COLO829 (cell line): ENCODE results near the gene LYZL6.

Experiments
- DNase-seq: peaks from one replicate; pipeline ENCODE4 v3.0.0; 2012; ENCODE audit warnings: low spot score

LYZL6 gene

GRCh38 chr17:35943537-35943936 is at the start of gene LYZL6:
TSS of gene LYZL6 (minus strand) at chr17:35943713. CDS start at chr17:35939356, 4,357 bp downstream.
- DNase-seq: no peak

GRCh38 chr17:35991075-35991474 is 47.6 kb upstream of the LYZL6 start:
- DNase-seq: no peak

DNA sequence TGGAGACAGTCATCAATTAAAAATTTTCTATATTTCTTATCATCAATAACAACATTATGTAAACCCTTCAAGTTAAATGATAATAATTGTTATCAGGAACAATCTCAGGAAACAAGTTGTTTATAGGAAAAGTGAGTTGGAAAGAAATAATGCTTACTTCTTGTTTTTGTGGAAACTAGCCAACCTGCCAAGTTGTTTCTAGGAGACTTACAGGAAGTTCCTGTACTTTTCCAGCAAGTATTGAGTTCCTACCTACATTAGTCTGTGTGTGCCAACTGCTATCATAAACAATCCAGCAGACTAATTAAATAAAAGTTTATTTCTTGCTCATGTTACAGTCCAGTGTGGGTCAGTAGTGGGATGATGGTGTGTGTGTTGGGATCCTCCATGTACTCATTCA is 44.7 kb upstream of the LYZL6 start:
- DNase-seq: no peak

DNA sequence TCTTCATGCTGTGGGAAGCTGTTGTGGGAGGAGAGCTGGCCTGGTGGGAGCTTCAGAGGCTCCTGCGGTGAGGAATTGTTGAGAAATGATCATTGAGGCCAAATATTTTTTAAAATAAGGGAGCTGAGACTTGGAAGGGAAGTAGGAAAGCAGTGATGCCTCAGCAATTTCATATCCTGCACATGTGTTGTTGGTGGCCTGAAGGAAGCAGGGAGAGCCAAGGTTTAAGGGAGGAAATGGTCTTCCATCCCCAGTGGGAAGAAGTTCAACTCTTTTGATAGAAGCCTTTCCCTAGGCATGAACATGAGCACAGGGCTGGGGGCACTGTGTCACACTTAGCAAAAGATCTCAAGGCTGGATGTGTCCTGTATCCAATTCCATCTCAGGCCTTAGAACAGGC is 43.1 kb upstream of the LYZL6 start, which contains the start of gene CCL14:
Gene CCL14 (minus strand): TSS at position 87 of the 400 bp plus-strand sequence. CDS start 80 bp downstream, at position 7.
- no peak for DNase-seq

DNA sequence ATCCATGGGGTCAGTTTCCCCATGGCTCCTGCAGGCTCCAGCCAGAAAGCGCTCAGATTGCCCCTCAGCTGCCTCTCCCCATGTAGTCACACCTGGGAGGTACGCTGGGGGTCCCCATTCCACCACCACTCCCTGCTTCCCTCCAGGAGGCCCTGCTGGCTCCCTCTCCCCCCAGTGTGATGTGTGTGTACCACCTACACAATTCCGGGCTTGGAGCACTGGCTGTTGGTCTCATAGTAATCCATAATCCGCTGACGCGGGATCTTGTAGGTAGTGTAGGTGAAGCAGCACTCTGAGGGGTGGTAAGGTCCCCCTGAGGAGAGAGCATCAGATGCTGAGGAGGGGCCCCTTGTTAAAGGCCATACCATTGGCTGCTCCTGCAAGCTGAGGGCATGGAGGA is 40.6 kb upstream of the LYZL6 start:
- no peak for DNase-seq

DNA sequence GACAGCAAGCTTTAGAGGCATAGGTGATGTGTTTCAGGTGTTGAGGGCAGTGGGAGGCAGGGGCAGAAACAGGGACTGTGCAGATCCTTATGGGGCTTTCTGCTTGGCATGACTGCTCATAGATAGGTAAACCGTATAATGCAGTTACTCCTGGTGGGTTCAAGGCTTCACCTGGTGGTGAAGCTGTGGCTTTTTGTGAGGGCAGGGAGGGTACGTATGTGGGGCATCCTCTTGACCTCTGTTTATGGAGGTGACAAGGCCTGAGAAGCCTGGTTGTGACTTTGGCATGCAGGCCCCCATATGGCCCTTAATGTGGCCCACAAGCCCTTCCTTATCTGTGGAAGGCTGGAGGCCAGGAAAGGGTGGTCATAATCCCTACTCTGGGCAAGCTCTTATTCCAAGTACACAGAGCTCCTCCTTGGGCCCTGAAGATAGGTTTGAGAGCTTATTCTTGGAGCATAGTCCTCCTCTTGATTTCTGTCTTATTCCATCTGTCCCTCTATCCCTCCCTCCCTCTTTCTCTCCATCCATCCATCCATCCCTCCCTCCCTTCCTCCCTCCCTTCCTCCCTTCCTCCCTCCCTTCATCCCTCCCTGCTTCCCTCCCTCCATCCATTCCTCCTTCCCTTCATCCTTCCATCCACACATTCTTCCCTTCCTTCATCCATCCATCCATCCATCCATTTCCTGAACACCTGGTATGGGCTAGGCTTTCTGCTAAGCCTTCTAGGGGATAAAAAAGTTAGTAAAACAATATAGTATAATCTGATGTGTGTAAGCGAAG is 39.1 kb upstream of the LYZL6 start:
- DNase-seq: no peak

DNA sequence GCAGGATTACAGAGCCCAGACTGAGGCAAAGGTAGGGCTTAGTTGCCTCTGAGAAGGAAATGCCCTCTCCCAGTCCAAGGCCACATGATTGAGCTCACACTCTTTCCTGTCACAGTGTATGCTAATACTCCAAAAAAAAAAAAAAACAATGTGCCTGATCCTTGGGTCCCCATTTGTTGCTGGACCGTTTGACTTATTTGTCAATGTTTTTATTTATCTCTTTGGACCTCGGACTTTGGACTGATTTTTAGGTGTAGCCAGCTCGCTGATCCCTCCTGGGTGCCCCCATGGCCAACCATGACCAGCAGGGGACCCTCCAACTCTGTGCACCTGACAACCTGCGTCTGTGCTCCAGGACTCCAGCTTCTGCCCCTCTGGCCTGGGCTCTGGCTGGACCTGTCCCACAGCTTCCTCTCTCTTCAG is 38.4 kb upstream of the LYZL6 start:
- DNase-seq: no peak

- DNase-seq: no peak
These were observed 37.7 kb upstream of the LYZL6 start, which contains the start of gene CCL16 for GRCh38 chr17:35981246-35981645. TSS of gene CCL16 (minus strand) at chr17:35981497. CDS start at chr17:35981420, 77 bp downstream.

DNA sequence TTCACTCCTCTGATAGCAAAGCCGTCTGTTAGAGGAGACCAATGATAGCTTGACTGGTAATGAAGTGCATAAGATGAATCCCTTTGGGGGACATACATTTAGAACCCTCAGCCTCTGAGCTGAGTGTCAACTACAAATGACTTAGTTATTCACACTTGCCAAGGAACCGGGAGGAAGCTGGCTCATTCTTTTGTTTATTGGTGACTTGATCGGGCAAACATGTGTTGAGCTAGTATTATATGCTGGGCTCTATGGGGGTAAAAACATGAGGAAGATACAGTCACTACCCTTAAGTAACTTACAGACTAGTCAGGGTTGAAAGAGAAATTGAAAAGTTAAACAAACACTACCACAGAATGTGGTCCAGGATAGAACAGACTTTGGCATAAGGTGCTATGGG is 34.8 kb upstream of the LYZL6 start:
- no peak for DNase-seq

GRCh38 chr17:35977509-35977908 is 34.0 kb upstream of the LYZL6 start:
- DNase-seq: no peak

DNA sequence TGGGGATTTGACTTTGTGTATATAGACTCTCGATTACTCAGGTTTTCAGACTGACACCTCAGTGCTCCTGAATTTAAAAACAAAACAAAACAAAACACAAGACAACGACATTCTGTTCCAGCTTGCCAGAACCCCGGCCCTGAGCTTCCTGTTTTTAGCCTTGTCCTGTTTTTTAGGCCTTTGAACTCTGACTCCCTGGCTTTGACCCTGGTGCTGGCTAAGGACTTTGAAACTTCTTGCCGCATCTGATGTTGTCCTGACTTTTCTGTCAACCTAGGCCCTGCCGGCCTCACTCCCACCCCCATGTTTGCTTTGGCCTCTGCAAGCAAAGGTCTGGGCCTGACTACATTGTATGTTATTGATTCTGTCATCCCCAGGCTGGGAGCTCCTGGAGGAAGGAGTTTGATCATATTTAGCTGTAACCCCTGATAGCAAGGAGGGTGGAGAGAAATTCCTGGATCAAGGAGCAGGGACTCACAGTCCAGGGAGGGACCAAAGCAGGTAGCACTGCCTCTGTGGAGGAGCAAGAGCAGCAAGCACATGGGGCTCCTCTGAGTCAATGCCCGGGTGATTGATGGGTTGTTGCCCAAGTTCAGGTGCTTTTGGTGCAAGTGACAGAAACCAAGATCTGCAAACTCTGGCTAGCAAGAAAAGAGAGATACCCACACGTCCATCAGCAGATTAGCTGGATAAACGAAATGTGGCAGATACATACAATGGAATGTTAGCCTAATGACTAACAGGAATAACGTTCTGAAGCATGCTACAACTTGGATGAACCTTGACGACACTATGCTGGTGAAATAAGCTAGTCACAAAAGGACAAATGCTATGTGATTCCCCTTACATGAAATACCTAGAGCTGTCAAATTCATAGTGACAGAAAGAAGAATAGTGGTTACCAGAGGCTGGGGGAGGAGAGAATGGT is 30.1 kb upstream of the LYZL6 start:
- no peak for DNase-seq

DNA sequence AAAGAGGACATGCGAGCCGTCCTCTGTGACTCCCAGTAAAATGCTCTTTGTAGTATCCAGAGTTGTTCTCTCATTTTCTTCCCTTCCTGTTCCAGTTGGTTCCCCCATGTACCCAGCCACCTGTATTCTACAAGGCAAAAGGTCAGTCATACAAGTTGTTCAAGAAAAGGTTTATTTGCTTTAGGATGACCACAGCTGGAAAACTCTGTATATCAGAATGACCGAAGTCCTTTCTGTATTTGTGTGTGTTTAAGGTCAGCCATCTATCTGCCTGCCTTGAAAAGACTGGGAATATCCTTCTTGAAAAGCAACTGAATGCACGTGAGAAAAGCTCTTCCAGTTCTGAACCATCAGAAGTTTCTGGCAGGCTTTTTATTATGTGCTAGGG is 29.4 kb upstream of the LYZL6 start:
- DNase-seq: no peak

GRCh38 chr17:35972535-35972934 is 29.0 kb upstream of the LYZL6 start:
- DNase-seq: no peak

- DNase-seq: peak; percentile 66
These were observed 28.6 kb upstream of the LYZL6 start for GRCh38 chr17:35972066-35972465.

- peak; percentile 69 for DNase-seq
These were observed 26.3 kb upstream of the LYZL6 start for GRCh38 chr17:35969558-35970380.

- no peak for DNase-seq
These were observed 25.1 kb upstream of the LYZL6 start for GRCh38 chr17:35968520-35969054.

DNA sequence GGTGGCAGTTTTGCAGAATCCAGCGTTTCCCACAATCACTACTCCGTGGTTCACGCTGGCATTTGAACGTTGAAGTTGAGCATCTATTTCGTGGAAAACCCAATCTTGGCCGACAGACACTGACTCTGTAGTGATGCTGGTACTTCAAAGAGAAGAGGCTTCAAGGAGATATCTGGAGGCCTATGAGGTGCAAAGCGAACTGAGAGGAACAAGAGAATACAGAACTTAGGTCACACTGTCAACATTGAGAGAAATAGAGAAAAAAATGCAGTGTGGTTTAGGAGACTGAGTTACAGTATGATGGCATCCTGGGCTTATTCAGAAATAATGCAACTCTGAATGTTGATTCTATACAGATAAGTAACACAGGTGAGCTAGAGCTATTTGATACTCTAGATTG is 21.8 kb upstream of the LYZL6 start:
- no peak for DNase-seq

- no peak for DNase-seq
These were observed 20.1 kb upstream of the LYZL6 start for GRCh38 chr17:35963663-35964062.

- DNase-seq: no peak
These were observed 10.2 kb upstream of the LYZL6 start for GRCh38 chr17:35953720-35954119.

DNA sequence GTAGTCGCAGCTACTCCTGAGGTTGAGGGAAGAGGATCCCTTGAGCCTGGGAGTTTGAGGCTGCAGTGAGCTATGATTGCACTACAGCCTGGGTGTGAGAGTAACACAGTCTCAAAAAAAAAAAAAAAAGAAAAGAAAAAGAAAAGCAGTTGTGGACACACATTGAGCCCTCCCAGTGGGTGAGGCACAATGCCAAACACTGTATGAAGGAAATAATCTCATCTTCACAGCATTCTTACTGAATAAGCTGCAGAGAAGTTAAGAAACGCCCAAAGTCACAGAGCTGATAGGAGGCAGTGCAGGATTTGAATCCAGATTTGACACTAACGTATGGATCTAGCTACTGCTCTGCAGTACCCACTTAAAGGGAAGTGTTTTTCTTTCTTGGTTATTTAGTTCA is 5.9 kb upstream of the LYZL6 start:
- DNase-seq: no peak

- DNase-seq: no peak
These were observed 4.6 kb upstream of the LYZL6 start for GRCh38 chr17:35948092-35948491.

DNA sequence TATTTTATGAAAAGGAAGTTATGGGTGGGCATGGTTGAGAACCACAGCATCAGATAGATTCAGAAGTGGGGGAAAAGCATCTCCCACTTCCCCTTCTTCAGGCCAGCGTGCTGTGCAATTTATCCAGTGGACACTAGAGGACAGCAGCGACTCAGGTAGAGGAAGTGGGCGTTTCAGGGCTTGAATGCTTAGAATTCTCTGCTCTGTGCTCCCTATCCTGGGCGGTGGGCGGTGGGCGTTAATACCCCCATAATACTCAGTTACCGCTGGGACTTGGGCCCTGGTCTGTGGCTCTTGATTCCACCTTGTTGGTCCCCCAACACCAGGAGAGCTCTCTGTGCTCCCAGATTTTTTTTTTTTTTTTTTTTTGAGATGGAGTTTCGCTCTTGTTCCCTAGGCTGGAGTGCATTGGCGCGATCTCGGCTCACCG is 3.7 kb upstream of the LYZL6 start:
- DNase-seq: peak; percentile 48
